ENCODE results near the gene DHX35. TPM values are rescaled to one million over a fixed set of nuclear protein-coding genes. Genes with fewer than 3 reads are reported as not detected.
A peak's percentile ranks its signal among the peaks of the same experiment; 100 is the strongest.

The DHX35 gene
- polyA plus RNA-seq, 3 donors = 1.6 to 11.2 (median 2.7) TPM

GRCh38 chr20:38985603-38986170, 23.5 kb downstream of the DHX35 start:
- DNase-seq = no peak
- Histone ChIP-seq H3K4me2 (replicated peaks; ENCODE audit: extremely low read depth, low read length, poor library complexity, severe bottlenecking) (no peak overlapping the region), H3K9me3 (replicated peaks in 1 of 2; ENCODE audit: control insufficient read depth in 1 of 2, insufficient read depth in 1 of 2, low read length in 2 of 2) (no peaks in the 10 kb centered on the region), H3K4me1 (ENCODE audit: control insufficient read depth in 1 of 2, insufficient read depth in 2 of 2, low read length in 2 of 2) (no peaks in the 10 kb centered on the region), H3K79me2 (ENCODE audit: insufficient read depth, low read length) (no peaks in the 10 kb centered on the region), H4K20me1 (ENCODE audit: insufficient read depth, low read length) (peaks cover 4% of the 10 kb centered on the region), H2AFZ (ENCODE audit: insufficient read depth, low read depth, low read length, poor library complexity, severe bottlenecking) (no peak overlapping the region), H3K9ac (ENCODE audit: insufficient read depth, low read length, poor library complexity, severe bottlenecking) (no peak overlapping the region), H3K4me3 (replicated peaks in 1 of 3; ENCODE audit: low read depth in 2 of 3, low read length in 3 of 3) (no peak overlapping the region), H3K27me3 (ENCODE audit: control insufficient read depth in 2 of 2, insufficient read depth in 2 of 2, low read length in 2 of 2) (no peaks in the 10 kb centered on the region), H3K36me3 (replicated peaks in 1 of 2; ENCODE audit: control insufficient read depth in 1 of 2, insufficient read depth in 2 of 2, low read length in 2 of 2) (peaks cover 41 to 88% of the 10 kb centered on the region in 2 donors), H3K27ac (ENCODE audit: low read depth in 1 of 2, low read length in 2 of 2) (no peak overlapping the region)
- H3K4me1 Mint-ChIP-seq = peaks cover 9% of the 10 kb centered on the region
- H3K27me3 Mint-ChIP-seq (ENCODE audit: low read depth in 3 of 3) = no peaks in the 10 kb centered on the region
- no peaks in the 10 kb centered on the region for H3K9me3 Mint-ChIP-seq
- intact Hi-C loops (cut with micrococcal nuclease) = no loop called here
- peaks cover 56 to 71% of the 10 kb centered on the region in 2 donors for H3K36me3 Mint-ChIP-seq
- TF ChIP-seq CTCF (IDR thresholded peaks at IDR 0.05) = no peak
- H3K27ac Mint-ChIP-seq = no peak overlapping the region
- no peak overlapping the region for H3K4me3 Mint-ChIP-seq
- no CpG with 5 or more reads among the region's 1 CpG for WGBS (ENCODE audit: insufficient coverage)

DNA sequence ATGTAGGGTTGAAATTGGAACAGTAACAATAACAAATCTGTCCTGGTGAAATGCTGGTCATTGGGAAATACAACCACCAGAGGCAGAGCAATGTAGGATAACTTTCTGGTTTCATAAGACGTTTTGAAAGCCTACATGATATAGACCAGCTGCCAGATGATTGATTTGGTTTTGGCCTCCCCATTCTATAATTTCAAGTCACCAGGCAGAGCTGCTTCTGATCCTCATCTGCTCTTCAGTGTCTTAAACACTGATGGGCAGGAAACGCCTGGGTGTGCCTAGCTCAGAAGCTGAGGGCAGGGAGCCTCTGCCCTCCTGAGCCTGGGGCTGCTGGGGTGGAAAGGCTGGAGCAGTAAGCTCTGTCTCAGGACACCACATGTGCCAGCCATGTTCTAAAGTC, 24.5 kb downstream of the DHX35 start:
- whole genome bisulfite sequencing (ENCODE audit: insufficient coverage) = 75% methylated on average over 2 of the region's 2 CpGs
- H3K27ac Mint-ChIP-seq = peak overlapping the region in 1 of 7 donors; percentile 52
- H3K4me1 Mint-ChIP-seq = peaks cover 9% of the 10 kb centered on the region
- no peaks in the 10 kb centered on the region for H3K27me3 ChIP-seq (ENCODE audit: control insufficient read depth in 2 of 2, insufficient read depth in 2 of 2, low read length in 2 of 2)
- H3K4me3 ChIP-seq (replicated peaks in 1 of 3; ENCODE audit: low read depth in 2 of 3, low read length in 3 of 3) = no peak overlapping the region
- H3K9ac ChIP-seq (ENCODE audit: insufficient read depth, low read length, poor library complexity, severe bottlenecking) = no peak overlapping the region
- peaks cover 47 to 88% of the 10 kb centered on the region in 2 donors for H3K36me3 ChIP-seq (replicated peaks in 1 of 2; ENCODE audit: control insufficient read depth in 1 of 2, insufficient read depth in 2 of 2, low read length in 2 of 2)
- no peak for DNase-seq
- no peaks in the 10 kb centered on the region for H3K4me1 ChIP-seq (ENCODE audit: control insufficient read depth in 1 of 2, insufficient read depth in 2 of 2, low read length in 2 of 2)
- H4K20me1 ChIP-seq (ENCODE audit: insufficient read depth, low read length) = peaks cover 4% of the 10 kb centered on the region
- H3K9me3 ChIP-seq (replicated peaks in 1 of 2; ENCODE audit: control insufficient read depth in 1 of 2, insufficient read depth in 1 of 2, low read length in 2 of 2) = no peaks in the 10 kb centered on the region
- no peaks in the 10 kb centered on the region for H3K27me3 Mint-ChIP-seq (ENCODE audit: low read depth in 3 of 3)
- no peaks in the 10 kb centered on the region for H3K79me2 ChIP-seq (ENCODE audit: insufficient read depth, low read length)
- no peak overlapping the region for H2AFZ ChIP-seq (ENCODE audit: insufficient read depth, low read depth, low read length, poor library complexity, severe bottlenecking)
- no peak for TF ChIP-seq CTCF (IDR thresholded peaks at IDR 0.05)
- intact Hi-C loops (cut with micrococcal nuclease) = no loop called here
- no peaks in the 10 kb centered on the region for H3K9me3 Mint-ChIP-seq
- no peak overlapping the region for H3K4me3 Mint-ChIP-seq
- H3K4me2 ChIP-seq (replicated peaks; ENCODE audit: extremely low read depth, low read length, poor library complexity, severe bottlenecking) = no peak overlapping the region
- H3K27ac ChIP-seq (ENCODE audit: low read depth in 1 of 2, low read length in 2 of 2) = no peak overlapping the region
- H3K36me3 Mint-ChIP-seq = peaks cover 52 to 69% of the 10 kb centered on the region in 2 donors

All from CD14-positive monocyte (primary cell).